IMR-90 (cell line): Measurements from ENCODE around the gene TBXAS1. TPM values are rescaled to one million over a fixed set of nuclear protein-coding genes. Genes with fewer than 3 reads are reported as not detected.

Source experiments
- ATAC-seq: fragments of 200-7000 bp; cut with Tn5 transposase; 2 replicates; pipeline ENCODE4 v1.9.1; 2020; ENCODE audit warnings: low read depth, mild to moderate bottlenecking, moderate library complexity
- BruUV-seq: library from RNA; stranded (reverse); fragments of 400-500 nt; replicated peaks from 2 replicates; lab custom pipeline; 2021; lab: Mats Ljungman, UMichigan
- CTCF ChIA-PET: fragments of 300-600 bp; formaldehyde crosslinking; extraction: SDS; loops from one replicate; lab custom pipeline; 2021; ENCODE audit warnings: antibody characterized with exemption; lab: Yijun Ruan, JAX
- POLR2A ChIA-PET: fragments of 300-600 bp; sonication (Branson Sonifier 250); formaldehyde crosslinking; loops from one replicate; lab custom pipeline; 2022; ENCODE audit warnings: antibody characterized with exemption; ENCODE audit not compliant: unreplicated experiment; lab: Charles Lee
- DNase-seq: peaks from one replicate; pipeline ENCODE4 v3.0.0; 2013
- H2AFZ ChIP-seq: replicated peaks from 2 replicates; pipeline ENCODE3; 2013; ENCODE audit warnings: low read length, mild to moderate bottlenecking; ENCODE audit not compliant: poor library complexity
- H2AK5ac ChIP-seq: 2 replicates; pipeline ENCODE4 v1.6.1; 2013; ENCODE audit warnings: low read depth, low read length, inconsistent platforms
- H2AK9ac ChIP-seq: replicated peaks from 2 replicates; pipeline ENCODE3; 2013; ENCODE audit warnings: mild to moderate bottlenecking, low read depth, low read length, moderate library complexity; ENCODE audit not compliant: poor library complexity
- H2BK120ac ChIP-seq: 2 replicates; pipeline ENCODE4 v1.6.1; 2013; ENCODE audit warnings: low read depth, low read length, inconsistent platforms
- H2BK15ac ChIP-seq: 3 replicates; pipeline ENCODE4 v1.6.1; 2013; ENCODE audit warnings: low read depth, low read length, inconsistent platforms
- H2BK20ac ChIP-seq: 2 replicates; pipeline ENCODE4 v1.6.1; 2013; ENCODE audit warnings: low read depth, mild to moderate bottlenecking, inconsistent platforms, low read length, moderate library complexity
- H2BK5ac ChIP-seq: 2 replicates; pipeline ENCODE4 v1.6.1; 2013; ENCODE audit warnings: mild to moderate bottlenecking, low read depth, low read length, inconsistent platforms; ENCODE audit not compliant: poor library complexity, severe bottlenecking
- H3K14ac ChIP-seq: replicated peaks from 2 replicates; pipeline ENCODE4 v1.6.1; 2013; ENCODE audit warnings: low read depth, low read length, inconsistent platforms
- H3K18ac ChIP-seq: 2 replicates; pipeline ENCODE4 v1.6.1; 2013; ENCODE audit warnings: low read depth, low read length, control low read depth
- H3K23ac ChIP-seq: 2 replicates; pipeline ENCODE4 v1.6.1; 2013; ENCODE audit warnings: low read depth, low read length, inconsistent platforms
- H3K27ac ChIP-seq: 2 replicates; pipeline ENCODE4 v1.5.1; 2013; ENCODE audit warnings: mild to moderate bottlenecking, control low read depth, low read length; ENCODE audit not compliant: insufficient read depth
- H3K27me3 ChIP-seq: 2 replicates; pipeline ENCODE4 v1.6.1; 2013; ENCODE audit warnings: low read length; ENCODE audit not compliant: control insufficient read depth, insufficient read depth
- H3K36me3 ChIP-seq: 2 replicates; pipeline ENCODE4 v1.6.1; 2013; ENCODE audit warnings: low read length, mixed read lengths; ENCODE audit not compliant: control insufficient read depth, insufficient read depth
- H3K4ac ChIP-seq: 2 replicates; pipeline ENCODE4 v1.6.1; 2013; ENCODE audit warnings: low read depth, low read length, inconsistent platforms
- H3K4me1 ChIP-seq: 2 replicates; pipeline ENCODE4 v1.6.1; 2013; ENCODE audit warnings: low read length, mixed read lengths; ENCODE audit not compliant: control insufficient read depth, insufficient read depth
- H3K4me2 ChIP-seq: 2 replicates; pipeline ENCODE4 v1.6.1; 2013; ENCODE audit warnings: low read depth, mild to moderate bottlenecking, control low read depth, low read length, moderate library complexity
- H3K4me3 ChIP-seq: 2 replicates; pipeline ENCODE4 v1.5.1; 2013; ENCODE audit warnings: low read depth, mild to moderate bottlenecking, control low read depth, low read length, moderate library complexity; ENCODE audit not compliant: insufficient read depth
- H3K56ac ChIP-seq: 2 replicates; pipeline ENCODE4 v1.6.1; 2013; ENCODE audit warnings: low read length, inconsistent platforms; ENCODE audit not compliant: insufficient read depth; ENCODE audit errors: extremely low read depth
- H3K79me1 ChIP-seq, 2 experiments: 2 replicates each; pipeline ENCODE4 v1.6.1; 2013; ENCODE audit warnings: low read length in 2 of 2, inconsistent platforms in 1 of 2, low read depth in 1 of 2
- H3K9ac ChIP-seq: 2 replicates; pipeline ENCODE4 v1.6.1; 2013; ENCODE audit warnings: low read depth, low read length, control low read depth
- H3K9me1 ChIP-seq: 2 replicates; pipeline ENCODE4 v1.6.1; 2013; ENCODE audit warnings: low read length, inconsistent platforms; ENCODE audit not compliant: insufficient read depth
- H3K9me3 ChIP-seq: 2 replicates; pipeline ENCODE4 v1.6.1; 2013; ENCODE audit warnings: low read length; ENCODE audit not compliant: control insufficient read depth, insufficient read depth
- H4K20me1 ChIP-seq: 2 replicates; pipeline ENCODE4 v1.6.1; 2013; ENCODE audit warnings: low read length, inconsistent platforms; ENCODE audit not compliant: insufficient read depth
- H4K5ac ChIP-seq: 2 replicates; pipeline ENCODE4 v1.6.1; 2013; ENCODE audit warnings: mild to moderate bottlenecking, low read depth, low read length, control low read depth
- H4K8ac ChIP-seq, 2 experiments: 2 replicates each; pipeline ENCODE4 v1.6.1; 2013; ENCODE audit warnings: low read depth in 2 of 2, low read length in 2 of 2, control low read depth in 1 of 2, inconsistent platforms in 1 of 2
- H4K91ac ChIP-seq: 2 replicates; pipeline ENCODE4 v1.6.1; 2013; ENCODE audit warnings: low read depth, low read length, inconsistent platforms; ENCODE audit not compliant: insufficient read depth
- MAFK ChIP-seq: IDR thresholded peaks from 2 replicates; pipeline ENCODE4 v1.6.1; 2012; ENCODE audit warnings: low read depth, low read length, improper control_type of control experiment
- MXI1 ChIP-seq: IDR thresholded peaks from 2 replicates; pipeline ENCODE4 v1.6.1; 2012; ENCODE audit warnings: low read depth, mild to moderate bottlenecking, low read length, moderate library complexity, borderline replicate concordance
- NFE2L2 ChIP-seq: fragments of 150-350 bp; IDR thresholded peaks from 2 replicates; pipeline ENCODE4 v1.6.1; 2016; ENCODE audit warnings: low read depth, mild to moderate bottlenecking, low read length
- RAD21 ChIP-seq: IDR thresholded peaks from 2 replicates; pipeline ENCODE4 v1.6.1; 2012; ENCODE audit warnings: low read length, improper control_type of control experiment
- WGBS, 2 experiments: methylation state at CpG; one replicate each; pipeline versions ENCODE4 v1.1.5 to v1.1.7; 2013; ENCODE audit warnings: missing lambda C conversion rate in 2 of 2; ENCODE audit not compliant: insufficient read length in 1 of 2; ENCODE audit errors: extremely low coverage in 2 of 2; 5-methylcytosine and 5-hydroxymethylcytosine counted together
- dilution Hi-C: fragments of 300-500 bp; cut with HindIII; formaldehyde crosslinking; loops from one replicate; pipeline ENCODE4 v1.14.3; 2018; ENCODE audit warnings: low sequenced_read_pairs; ENCODE audit not compliant: unreplicated experiment
- in situ Hi-C: fragments of 300-500 bp; cut with MboI; formaldehyde crosslinking; loops from 3 replicates; pipeline ENCODE4 v1.14.3; 2019; ENCODE audit warnings: low sequenced_read_pairs, inconsistent platforms, mixed read lengths
- intact Hi-C: fragments of 100-400 bp; cut with micrococcal nuclease; formaldehyde crosslinking; loops from 2 replicates; pipeline ENCODE4 v1.10.0; 2022
- polyA plus RNA-seq, 3 experiments: library from polyadenylated mRNA; depleted of rRNA; stranded (reverse); fragments of >200 nt; gene quantifications; 2 replicates each; pipeline ENCODE4 v1.2.3, GENCODE V29; 2012; ENCODE audit warnings: low replicate concordance in 1 of 3
- total RNA-seq: library from RNA; depleted of rRNA; stranded (reverse); fragments of >200 nt; gene quantifications from 2 replicates; pipeline ENCODE4 v1.2.3, GENCODE V29; 2012

Gene TBXAS1
- total and polyA plus RNA-seq, 2 of the 4 experiments (the other 2 are of a cell fraction) = 5.9 to 10.8 TPM

DNA sequence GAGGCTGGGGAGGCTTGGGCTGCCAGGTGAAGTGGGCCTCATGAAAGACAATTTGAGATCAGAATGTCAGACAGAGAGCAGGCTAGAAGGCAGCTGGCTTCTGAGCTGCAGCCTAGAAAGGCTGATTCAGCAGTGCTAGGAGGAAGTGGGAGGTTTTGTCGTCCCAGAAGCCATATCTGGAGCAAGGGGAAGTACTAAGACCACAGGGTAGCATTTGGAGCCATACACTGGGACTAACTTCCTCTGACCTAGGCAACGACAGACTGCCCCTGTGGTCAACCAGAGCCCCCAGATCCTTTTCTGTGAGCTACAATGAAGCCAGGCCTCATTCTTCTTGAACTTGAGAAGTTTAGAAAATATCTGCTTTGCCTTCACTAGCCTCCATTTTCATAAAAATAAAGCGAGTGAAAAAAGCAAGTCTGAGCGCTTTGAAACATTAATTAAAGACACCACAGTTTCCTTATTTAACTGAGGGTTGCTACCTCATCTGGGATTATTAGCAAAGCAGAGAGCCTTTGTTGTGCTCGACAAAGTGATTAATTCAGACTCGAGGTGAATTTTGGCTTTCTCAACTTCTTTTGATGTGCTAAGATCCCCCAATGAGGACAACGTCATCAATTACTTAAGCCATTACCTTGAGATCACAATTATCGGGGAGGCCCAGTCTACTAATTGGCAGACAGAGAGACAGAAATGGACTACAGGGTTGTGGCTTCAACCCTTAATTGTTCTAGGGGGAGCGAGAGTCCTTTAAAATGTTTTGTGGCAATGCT is 26.6 kb downstream of the TBXAS1 start:
- Histone ChIP-seq H3K27me3 (no peaks in the 10 kb centered on the region), H4K5ac (peak overlapping the region; percentile 75), H2AK9ac (no peak overlapping the region), H3K9me1 (0 out of 2 replicates have a peak, but pooled peaks cover 6% of the 10 kb centered on the region), H4K20me1 (no peaks in the 10 kb centered on the region), H3K14ac (peak overlapping the region; percentile 70), H3K56ac (no peak overlapping the region), H2BK20ac (peak overlapping the region; percentile 67; the same call in 1 of the 2 replicates), H2AK5ac (peak overlapping the region; percentile 54; the same call in 1 of the 2 replicates), H3K4me1 (peaks cover 13% of the 10 kb centered on the region), H2AFZ (no peak overlapping the region), H3K36me3 (no peaks in the 10 kb centered on the region; the same call in 1 of the 2 replicates), H3K4me2 (no peak overlapping the region), H3K4me3 (no peak overlapping the region), H3K9me3 (0 out of 2 replicates have a peak, but pooled peaks cover 2% of the 10 kb centered on the region), H4K91ac (peak overlapping the region; percentile 62; the same call in 1 of the 2 replicates), H2BK5ac (no peak overlapping the region), H3K27ac (peak overlapping the region; percentile 52; the same call in 1 of the 2 replicates), H3K9ac (no peak overlapping the region), H3K4ac (peak overlapping the region; percentile 41; the same call in 1 of the 2 replicates), H2BK15ac (peak overlapping the region; percentile 11; the same call in 1 of the 3 replicates), H4K8ac (peak overlapping the region in 1 of 2 experiments; percentile 28; a peak in 1 of 4 replicates), H3K79me1 (no peaks in the 10 kb centered on the region; a peak in 1 of 4 replicates), H2BK120ac (peak overlapping the region; percentile 10), H3K18ac (peak overlapping the region; percentile 85), H3K23ac (no peak overlapping the region)
- ChIA-PET POLR2A (no interaction called here), CTCF (interaction anchor here (0.6 kb wide), 2 partner anchors 16 to 76 kb away, joined by 3 to 4 read pairs; no protein-coding TSS in a partner anchor)
- no peak for TF ChIP-seq MXI1
- TF ChIP-seq NFE2L2 = no peak
- TF ChIP-seq RAD21 = no peak
- TF ChIP-seq MAFK = peak; percentile 67
- no TSS peak for BruUV-seq
- DNase-seq (no peak), ATAC-seq (no peak)
- intact Hi-C loops (no loop called here), dilution Hi-C loops (no loop called here), in situ Hi-C loops (no loop called here)
- WGBS, 2 experiments = 93% methylated on average over 3 of the region's 9 CpGs; no CpG with 5 or more reads in 1 of the 2 experiments
